HEK293 (cell line): ENCODE results near the gene TOR1A.

Experiments
- CTCF ChIA-PET: fragments of 350-600 bp; formaldehyde crosslinking; extraction: SDS; loops from one replicate; lab custom pipeline; 2021; ENCODE audit warnings: antibody characterized with exemption; lab: Yijun Ruan, JAX
- POLR2A ChIA-PET: fragments of 300-600 bp; formaldehyde crosslinking; extraction: SDS; loops from one replicate; lab custom pipeline; 2020; ENCODE audit warnings: antibody characterized with exemption, inconsistent platforms; lab: Yijun Ruan, JAX
- H3K27ac ChIP-seq: fragments of 200-500 bp; sonication (Bioruptor generic); 2 replicates; pipeline ENCODE4 v1.5.1; 2014; ENCODE audit warnings: low read depth, low read length, control low read depth, inconsistent platforms; ENCODE audit errors: extremely low read depth
- H3K36me3 ChIP-seq, 2 experiments: fragments of 200-500 bp in 1 of 2; sonication (Bioruptor generic) in 1 of 2; 1 replicate in 1 of 2; 2 replicates in 1 of 2; pipeline ENCODE4 v1.5.1; 2014 to 2017; ENCODE audit warnings: inconsistent platforms in 2 of 2, low read length in 2 of 2; ENCODE audit not compliant: control insufficient read depth in 2 of 2, insufficient read depth in 1 of 2
- H3K4me1 ChIP-seq: fragments of 200-500 bp; sonication (Bioruptor generic); 2 replicates; pipeline ENCODE4 v1.5.1; 2014; ENCODE audit warnings: mild to moderate bottlenecking, low read length, inconsistent platforms; ENCODE audit not compliant: control insufficient read depth, insufficient read depth
- H3K4me3 ChIP-seq: 2 replicates; pipeline ENCODE4 v1.5.1; 2011; ENCODE audit warnings: low read depth, mild to moderate bottlenecking, control low read depth, low read length, moderate library complexity
- H3K9me3 ChIP-seq: fragments of 200-500 bp; sonication (Bioruptor generic); 2 replicates; pipeline ENCODE4 v1.5.1; 2014; ENCODE audit warnings: low read depth, low read length, inconsistent platforms; ENCODE audit not compliant: control insufficient read depth, insufficient read depth
- GLIS2 ChIP-seq: fragments of 450-650 bp; formaldehyde crosslinking; IDR thresholded peaks from 2 replicates; pipeline ENCODE4 v1.5.1; 2016; ENCODE audit warnings: missing biosample characterization, missing genetic modification characterization
- OVOL3 ChIP-seq: fragments of 450-650 bp; formaldehyde crosslinking; IDR thresholded peaks from 2 replicates; pipeline ENCODE4 v1.5.1; 2016; ENCODE audit warnings: missing biosample characterization, missing genetic modification characterization
- SCRT2 ChIP-seq: fragments of 450-650 bp; formaldehyde crosslinking; IDR thresholded peaks from 2 replicates; pipeline ENCODE4 v1.5.1; 2016; ENCODE audit warnings: missing biosample characterization, missing genetic modification characterization
- ZBTB48 ChIP-seq: fragments of 450-650 bp; formaldehyde crosslinking; IDR thresholded peaks from 2 replicates; pipeline ENCODE4 v1.5.1; 2016; ENCODE audit warnings: missing biosample characterization, missing genetic modification characterization
- ZIC2 ChIP-seq: fragments of 450-650 bp; formaldehyde crosslinking; IDR thresholded peaks from 2 replicates; pipeline ENCODE4 v1.5.1; 2016; ENCODE audit warnings: missing biosample characterization, missing genetic modification characterization
- ZNF132 ChIP-seq: fragments of 450-650 bp; formaldehyde crosslinking; IDR thresholded peaks from 2 replicates; pipeline ENCODE4 v1.5.1; 2017; ENCODE audit warnings: missing biosample characterization, missing genetic modification characterization, borderline replicate concordance
- ZNF146 ChIP-seq: fragments of 450-650 bp; formaldehyde crosslinking; IDR thresholded peaks from 2 replicates; pipeline ENCODE4 v1.5.1; 2016; ENCODE audit warnings: missing biosample characterization, missing genetic modification characterization
- ZNF18 ChIP-seq: fragments of 450-650 bp; formaldehyde crosslinking; IDR thresholded peaks from 2 replicates; pipeline ENCODE4 v1.5.1; 2016; ENCODE audit warnings: missing biosample characterization, missing genetic modification characterization
- ZNF324 ChIP-seq: fragments of 450-650 bp; formaldehyde crosslinking; IDR thresholded peaks from 2 replicates; pipeline ENCODE4 v1.5.1; 2016; ENCODE audit warnings: missing biosample characterization, missing genetic modification characterization
- ZNF335 ChIP-seq: fragments of 450-650 bp; formaldehyde crosslinking; conservative IDR thresholded peaks from 2 replicates; pipeline ENCODE4 v1.5.1; 2016; ENCODE audit warnings: missing biosample characterization, missing genetic modification characterization
- ZNF398 ChIP-seq: fragments of 450-650 bp; formaldehyde crosslinking; IDR thresholded peaks from 2 replicates; pipeline ENCODE4 v1.5.1; 2017; ENCODE audit warnings: missing biosample characterization, missing genetic modification characterization
- ZNF48 ChIP-seq: fragments of 450-650 bp; formaldehyde crosslinking; IDR thresholded peaks from 2 replicates; pipeline ENCODE4 v1.5.1; 2016; ENCODE audit warnings: missing biosample characterization, missing genetic modification characterization
- ZNF529 ChIP-seq: fragments of 450-650 bp; formaldehyde crosslinking; IDR thresholded peaks from 2 replicates; pipeline ENCODE4 v1.5.1; 2017; ENCODE audit warnings: missing genetic modification characterization, missing biosample characterization; ENCODE audit not compliant: insufficient replicate concordance
- ZNF549 ChIP-seq: fragments of 450-650 bp; IDR thresholded peaks from 2 replicates; pipeline ENCODE4 v1.5.1; 2018; ENCODE audit warnings: missing biosample characterization, missing genetic modification characterization, mild to moderate bottlenecking, inconsistent platforms, moderate library complexity
- ZNF596 ChIP-seq: fragments of 450-650 bp; IDR thresholded peaks from 2 replicates; pipeline ENCODE4 v1.5.0; 2018; ENCODE audit warnings: missing biosample characterization, mild to moderate bottlenecking, missing genetic modification characterization, moderate library complexity
- ZNF600 ChIP-seq: fragments of 450-650 bp; formaldehyde crosslinking; IDR thresholded peaks from 2 replicates; pipeline ENCODE4 v1.5.1; 2016; ENCODE audit warnings: missing biosample characterization, missing genetic modification characterization
- ZNF707 ChIP-seq: fragments of 450-650 bp; formaldehyde crosslinking; IDR thresholded peaks from 2 replicates; pipeline ENCODE4 v1.5.1; 2016; ENCODE audit warnings: missing biosample characterization, missing genetic modification characterization
- ZNF76 ChIP-seq: fragments of 450-650 bp; formaldehyde crosslinking; IDR thresholded peaks from 2 replicates; pipeline ENCODE4; 2016; ENCODE audit warnings: low read depth, missing biosample characterization, missing genetic modification characterization, borderline replicate concordance
- ZNF830 ChIP-seq: fragments of 450-650 bp; IDR thresholded peaks from 2 replicates; pipeline ENCODE4 v1.5.0; 2018; ENCODE audit warnings: missing biosample characterization, missing genetic modification characterization, low read depth, mild to moderate bottlenecking, moderate library complexity
- TF ChIP-seq, protein P1 (sequence below): fragments of 450-650 bp; formaldehyde crosslinking; conservative IDR thresholded peaks from 2 replicates; pipeline ENCODE4 v1.5.1; 2016; ENCODE audit warnings: low read depth, missing biosample characterization, missing genetic modification characterization
- TF ChIP-seq, protein P2 (sequence below): fragments of 450-650 bp; formaldehyde crosslinking; IDR thresholded peaks from 2 replicates; pipeline ENCODE4 v1.5.1; 2016; ENCODE audit warnings: missing biosample characterization, missing genetic modification characterization

Gene TOR1A

DNA sequence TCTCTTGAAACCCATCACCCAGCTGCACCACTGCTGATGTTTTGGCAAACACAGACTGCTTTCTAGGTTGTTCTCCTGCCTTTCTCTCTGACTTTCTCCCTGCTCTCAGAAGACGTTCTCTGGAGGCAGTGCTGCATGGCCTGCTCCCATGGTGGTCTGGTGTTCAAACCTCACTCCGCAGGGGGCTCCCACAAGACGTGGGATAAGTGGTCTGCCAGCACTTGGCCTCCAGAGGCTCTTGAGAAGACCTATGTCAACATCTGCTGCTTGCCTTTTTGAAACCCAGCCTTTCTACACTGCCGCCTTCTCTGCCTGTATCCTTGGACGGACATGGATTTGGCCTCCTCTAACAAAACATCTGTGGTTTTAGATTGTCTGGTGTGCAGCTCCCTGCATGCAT lies 27.9 kb upstream of the TOR1A start:
- Histone ChIP-seq H3K9me3 (no peaks in the 10 kb centered on the region), H3K4me3 (no peak overlapping the region)
- CTCF ChIA-PET = no interaction called here
- POLR2A ChIA-PET = no interaction called here
- TF ChIP-seq ZIC2 (tag by site-specific recombination) (peak; percentile 48), ZNF76 (no peak), ZNF398 (tag by site-specific recombination) (no peak)
- TF ChIP-seq, all 188 proteins: peak for 1
- Histone ChIP-seq H3K4me1 (no peaks in the 10 kb centered on the region), H3K36me3 (peaks cover 0 to 43% of the 10 kb centered on the region in 2 experiments; a peak in 2 of 3 replicates), H3K27ac (no peak overlapping the region)

- Histone ChIP-seq H3K4me1 (no peaks in the 10 kb centered on the region), H3K9me3 (no peaks in the 10 kb centered on the region), H3K36me3 (peaks cover 0 to 40% of the 10 kb centered on the region in 2 experiments; a peak in 2 of 3 replicates), H3K27ac (no peak overlapping the region), H3K4me3 (no peak overlapping the region)
- ChIA-PET CTCF (interaction anchor here (0.6 to 1.1 kb wide), 3 partner anchors 34 to 475 kb away, joined by 3 read pairs; no protein-coding TSS in a partner anchor), POLR2A (interaction anchor here (0.7 kb wide), 1 partner anchor 30 kb away, joined by 5 read pairs; no protein-coding TSS in a partner anchor)
- TF ChIP-seq ZNF529 (tag by site-specific recombination) = peak; percentile 76
- no peak for TF ChIP-seq ZNF76
- TF ChIP-seq, all 188 proteins: peak for 1
These were observed 27.1 kb upstream of the TOR1A start for GRCh38 chr9:129850821-129851550.

GRCh38 chr9:129849901-129850300 lies 26.0 kb upstream of the TOR1A start:
- ChIA-PET POLR2A (interaction anchor here (1.5 kb wide), 1 partner anchor 10 kb away, joined by 3 read pairs; no protein-coding TSS in a partner anchor), CTCF (no interaction called here)
- Histone ChIP-seq H3K27ac (no peak overlapping the region), H3K4me1 (no peaks in the 10 kb centered on the region), H3K9me3 (no peaks in the 10 kb centered on the region), H3K36me3 (peaks cover 0 to 34% of the 10 kb centered on the region in 2 experiments; a peak in 2 of 3 replicates), H3K4me3 (no peak overlapping the region)
- no peak for TF ChIP-seq ZNF707 (tag by site-specific recombination)
- TF ChIP-seq ZNF324 (tag by site-specific recombination) = no peak
- no peak for TF ChIP-seq ZNF132 (tag by site-specific recombination)
- no peak for TF ChIP-seq SCRT2 (tag by site-specific recombination)
- no peak for TF ChIP-seq GLIS2 (tag by site-specific recombination)
- no peak for TF ChIP-seq ZNF596 (tag by site-specific recombination)
- TF ChIP-seq ZNF18 = no peak
- TF ChIP-seq, protein P1, sequence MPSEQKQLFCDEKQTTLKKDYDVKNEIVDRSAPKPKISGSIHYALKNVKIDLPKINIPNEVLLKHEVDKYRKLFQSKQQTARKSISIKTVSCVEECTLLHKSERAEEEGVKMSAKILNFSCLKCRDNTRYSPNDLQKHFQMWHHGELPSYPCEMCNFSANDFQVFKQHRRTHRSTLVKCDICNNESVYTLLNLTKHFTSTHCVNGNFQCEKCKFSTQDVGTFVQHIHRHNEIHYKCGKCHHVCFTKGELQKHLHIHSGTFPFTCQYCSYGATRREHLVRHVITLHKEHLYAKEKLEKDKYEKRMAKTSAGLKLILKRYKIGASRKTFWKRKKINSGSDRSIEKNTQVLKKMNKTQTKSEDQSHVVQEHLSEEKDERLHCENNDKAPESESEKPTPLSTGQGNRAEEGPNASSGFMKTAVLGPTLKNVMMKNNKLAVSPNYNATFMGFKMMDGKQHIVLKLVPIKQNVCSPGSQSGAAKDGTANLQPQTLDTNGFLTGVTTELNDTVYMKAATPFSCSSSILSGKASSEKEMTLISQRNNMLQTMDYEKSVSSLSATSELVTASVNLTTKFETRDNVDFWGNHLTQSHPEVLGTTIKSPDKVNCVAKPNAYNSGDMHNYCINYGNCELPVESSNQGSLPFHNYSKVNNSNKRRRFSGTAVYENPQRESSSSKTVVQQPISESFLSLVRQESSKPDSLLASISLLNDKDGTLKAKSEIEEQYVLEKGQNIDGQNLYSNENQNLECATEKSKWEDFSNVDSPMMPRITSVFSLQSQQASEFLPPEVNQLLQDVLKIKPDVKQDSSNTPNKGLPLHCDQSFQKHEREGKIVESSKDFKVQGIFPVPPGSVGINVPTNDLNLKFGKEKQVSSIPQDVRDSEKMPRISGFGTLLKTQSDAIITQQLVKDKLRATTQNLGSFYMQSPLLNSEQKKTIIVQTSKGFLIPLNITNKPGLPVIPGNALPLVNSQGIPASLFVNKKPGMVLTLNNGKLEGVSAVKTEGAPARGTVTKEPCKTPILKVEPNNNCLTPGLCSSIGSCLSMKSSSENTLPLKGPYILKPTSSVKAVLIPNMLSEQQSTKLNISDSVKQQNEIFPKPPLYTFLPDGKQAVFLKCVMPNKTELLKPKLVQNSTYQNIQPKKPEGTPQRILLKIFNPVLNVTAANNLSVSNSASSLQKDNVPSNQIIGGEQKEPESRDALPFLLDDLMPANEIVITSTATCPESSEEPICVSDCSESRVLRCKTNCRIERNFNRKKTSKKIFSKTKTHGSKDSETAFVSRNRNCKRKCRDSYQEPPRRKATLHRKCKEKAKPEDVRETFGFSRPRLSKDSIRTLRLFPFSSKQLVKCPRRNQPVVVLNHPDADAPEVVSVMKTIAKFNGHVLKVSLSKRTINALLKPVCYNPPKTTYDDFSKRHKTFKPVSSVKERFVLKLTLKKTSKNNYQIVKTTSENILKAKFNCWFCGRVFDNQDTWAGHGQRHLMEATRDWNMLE = no peak
- TF ChIP-seq, protein P2, sequence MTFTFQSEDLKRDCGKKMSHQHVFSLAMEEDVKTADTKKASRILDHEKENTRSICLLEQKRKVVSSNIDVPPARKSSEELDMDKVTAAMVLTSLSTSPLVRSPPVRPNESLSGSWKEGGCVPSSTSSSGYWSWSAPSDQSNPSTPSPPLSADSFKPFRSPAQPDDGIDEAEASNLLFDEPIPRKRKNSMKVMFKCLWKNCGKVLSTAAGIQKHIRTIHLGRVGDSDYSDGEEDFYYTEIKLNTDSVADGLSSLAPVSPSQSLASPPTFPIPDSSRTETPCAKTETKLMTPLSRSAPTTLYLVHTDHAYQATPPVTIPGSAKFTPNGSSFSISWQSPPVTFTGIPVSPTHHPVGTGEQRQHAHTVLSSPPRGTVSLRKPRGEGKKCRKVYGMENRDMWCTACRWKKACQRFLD = no peak
- TF ChIP-seq ZNF830 = no peak
- no peak for TF ChIP-seq ZNF549
- no peak for TF ChIP-seq ZBTB48 (tag by site-specific recombination)
- no peak for TF ChIP-seq ZNF600 (tag by site-specific recombination)
- no peak for TF ChIP-seq ZNF48 (tag by site-specific recombination)
- TF ChIP-seq OVOL3 (tag by site-specific recombination) = no peak
- no peak for TF ChIP-seq ZNF335 (tag by site-specific recombination)
- TF ChIP-seq ZNF146 = no peak
